SU-DHL-6 (cell line): Measurements from ENCODE around the gene EFTUD2.

ENCODE experiments used
- H2AFZ ChIP-seq: fragments of 200-600 bp; sonication (generic); 2 replicates; pipeline ENCODE4 v1.6.1; 2014; ENCODE audit warnings: low read depth, mild to moderate bottlenecking, moderate library complexity, mixed read lengths, antibody characterized with exemption, low read length; ENCODE audit not compliant: severe bottlenecking
- H3F3A ChIP-seq: fragments of 200-600 bp; shearing (Covaris generic); 2 replicates; pipeline ENCODE4 v1.6.0; 2016; ENCODE audit warnings: antibody characterized with exemption, mild to moderate bottlenecking; ENCODE audit not compliant: insufficient read depth
- H3K27ac ChIP-seq: fragments of 200-600 bp; sonication (generic); 2 replicates; pipeline ENCODE4 v1.5.1; 2016; ENCODE audit warnings: low read depth, mild to moderate bottlenecking, low read length, moderate library complexity, mixed read lengths
- H3K27me3 ChIP-seq: fragments of 200-600 bp; sonication (generic), shearing (Covaris generic); 2 replicates; pipeline ENCODE4 v1.6.0; 2014; ENCODE audit warnings: mild to moderate bottlenecking, low read length
- H3K36me3 ChIP-seq: fragments of 200-600 bp; sonication (generic); 2 replicates; pipeline ENCODE4 v1.6.1; 2014; ENCODE audit warnings: mild to moderate bottlenecking, low read length, mixed read lengths
- H3K4me2 ChIP-seq: fragments of 300-600, 200-600 bp; shearing (Covaris generic), sonication (generic); 2 replicates; pipeline ENCODE4 v1.6.0; 2014; ENCODE audit warnings: low read length, low read depth, mild to moderate bottlenecking; ENCODE audit not compliant: poor library complexity, severe bottlenecking
- H3K4me3 ChIP-seq: fragments of 200-600 bp; sonication (generic); 2 replicates; pipeline ENCODE4 v1.5.1; 2014; ENCODE audit warnings: antibody characterized with exemption, low read length, mild to moderate bottlenecking, mixed read lengths; ENCODE audit not compliant: insufficient read depth, poor library complexity, severe bottlenecking
- H3K79me2 ChIP-seq: fragments of 200-600 bp; sonication (generic); 2 replicates; pipeline ENCODE4 v1.6.1; 2014; ENCODE audit warnings: mild to moderate bottlenecking, low read length, moderate library complexity; ENCODE audit not compliant: insufficient read depth
- H3K9ac ChIP-seq: fragments of 200-600 bp; sonication (generic); 2 replicates; pipeline ENCODE4 v1.7.0; 2014; ENCODE audit warnings: mild to moderate bottlenecking, low read length
- H3K9me2 ChIP-seq: fragments of 200-600 bp; sonication (generic); replicated peaks from 2 replicates; pipeline ENCODE4 v1.6.1; 2014; ENCODE audit warnings: low read length; ENCODE audit not compliant: insufficient read depth
- H3K9me3 ChIP-seq: fragments of 200-600 bp; sonication (generic); 2 replicates; pipeline ENCODE4 v1.6.1; 2014; ENCODE audit warnings: low read length, mixed read lengths; ENCODE audit not compliant: insufficient read depth
- H4K20me1 ChIP-seq: fragments of 200-600 bp; sonication (generic); 2 replicates; pipeline ENCODE4 v1.6.1; 2014; ENCODE audit warnings: low read depth, mild to moderate bottlenecking, antibody characterized with exemption, low read length, moderate library complexity, mixed read lengths
- EZH2phosphoT487 ChIP-seq: fragments of 200-600 bp; sonication (generic), shearing (Covaris generic); conservative IDR thresholded peaks from 2 replicates; pipeline ENCODE4 v1.6.1; 2018; ENCODE audit warnings: mild to moderate bottlenecking, antibody characterized with exemption, low read length, moderate library complexity, mixed read lengths
- TF ChIP-seq, protein P1 (sequence below): fragments of 200-600 bp; sonication (generic); IDR thresholded peaks from one replicate; pipeline ENCODE4 v1.5.1; 2017; ENCODE audit warnings: antibody characterized with exemption, mild to moderate bottlenecking, low read length, moderate library complexity; ENCODE audit not compliant: insufficient read depth, poor library complexity, severe bottlenecking

Gene EFTUD2

DNA sequence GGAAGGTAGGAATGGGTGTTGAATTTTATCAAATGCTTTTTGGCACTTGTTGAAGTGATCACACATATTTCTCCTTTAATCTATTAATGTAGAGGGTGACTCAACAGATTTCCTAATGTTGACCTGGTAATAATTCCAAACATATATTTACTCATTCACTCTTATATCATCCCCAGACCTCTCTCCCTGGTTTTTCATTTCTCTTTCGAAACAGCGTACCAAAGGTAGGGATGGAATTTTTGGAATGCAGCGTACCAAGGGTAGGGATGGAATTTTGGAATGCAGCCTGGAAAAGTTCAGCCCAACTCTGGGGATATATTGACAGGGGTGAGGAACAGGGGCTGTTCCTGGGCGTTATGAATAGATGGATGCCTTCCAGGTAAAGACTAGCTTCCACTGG lies 41.1 kb upstream of the EFTUD2 start:
- Histone ChIP-seq H3F3A (0 out of 2 replicates have a peak, but pooled peaks cover 4% of the 10 kb centered on the region), H3K36me3 (peaks cover 40% of the 10 kb centered on the region)

GRCh38 chr17:44935116-44935515 lies 35.9 kb upstream of the EFTUD2 start:
- no peak overlapping the region for H3K9ac ChIP-seq
- H3K27ac ChIP-seq = no peak overlapping the region

More for the DNA sequence above, 41.1 kb upstream of the EFTUD2 start:
- Histone ChIP-seq H2AFZ (no peak overlapping the region), H4K20me1 (peaks cover 10% of the 10 kb centered on the region), H3K9me3 (no peaks in the 10 kb centered on the region), H3K27ac (no peak overlapping the region), H3K27me3 (no peaks in the 10 kb centered on the region), H3K9me2 (no peaks in the 10 kb centered on the region), H3K4me2 (no peak overlapping the region), H3K4me3 (no peak overlapping the region), H3K79me2 (peaks cover 91% of the 10 kb centered on the region), H3K9ac (no peak overlapping the region)
- TF ChIP-seq, protein P1, sequence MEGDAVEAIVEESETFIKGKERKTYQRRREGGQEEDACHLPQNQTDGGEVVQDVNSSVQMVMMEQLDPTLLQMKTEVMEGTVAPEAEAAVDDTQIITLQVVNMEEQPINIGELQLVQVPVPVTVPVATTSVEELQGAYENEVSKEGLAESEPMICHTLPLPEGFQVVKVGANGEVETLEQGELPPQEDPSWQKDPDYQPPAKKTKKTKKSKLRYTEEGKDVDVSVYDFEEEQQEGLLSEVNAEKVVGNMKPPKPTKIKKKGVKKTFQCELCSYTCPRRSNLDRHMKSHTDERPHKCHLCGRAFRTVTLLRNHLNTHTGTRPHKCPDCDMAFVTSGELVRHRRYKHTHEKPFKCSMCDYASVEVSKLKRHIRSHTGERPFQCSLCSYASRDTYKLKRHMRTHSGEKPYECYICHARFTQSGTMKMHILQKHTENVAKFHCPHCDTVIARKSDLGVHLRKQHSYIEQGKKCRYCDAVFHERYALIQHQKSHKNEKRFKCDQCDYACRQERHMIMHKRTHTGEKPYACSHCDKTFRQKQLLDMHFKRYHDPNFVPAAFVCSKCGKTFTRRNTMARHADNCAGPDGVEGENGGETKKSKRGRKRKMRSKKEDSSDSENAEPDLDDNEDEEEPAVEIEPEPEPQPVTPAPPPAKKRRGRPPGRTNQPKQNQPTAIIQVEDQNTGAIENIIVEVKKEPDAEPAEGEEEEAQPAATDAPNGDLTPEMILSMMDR = no peak
- no peak for TF ChIP-seq EZH2phosphoT487

DNA sequence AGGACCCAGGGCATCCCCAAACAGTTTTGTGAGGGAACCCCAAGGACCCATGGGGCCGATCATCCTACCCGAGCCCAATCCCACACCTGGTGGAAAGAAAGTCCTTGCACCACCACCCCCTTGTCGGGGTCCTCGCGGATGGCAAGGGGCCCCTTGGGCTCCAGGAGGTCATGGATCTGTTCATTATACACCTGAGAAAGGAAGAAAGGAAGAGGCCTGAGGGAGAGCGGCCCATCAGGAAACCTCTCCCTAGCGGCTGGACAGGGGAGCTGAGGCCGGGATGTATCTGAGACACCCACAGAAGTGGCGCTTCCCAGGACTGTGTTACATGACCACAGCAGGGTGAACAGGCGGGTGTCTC lies 35.5 kb upstream of the EFTUD2 start:
- 0 out of 2 replicates have a peak, but pooled peaks cover 8% of the 10 kb centered on the region for H3F3A ChIP-seq
- no peaks in the 10 kb centered on the region for H3K27me3 ChIP-seq
- H4K20me1 ChIP-seq = peaks cover 6% of the 10 kb centered on the region
- H3K4me3 ChIP-seq = no peak overlapping the region
- H3K9me2 ChIP-seq = no peaks in the 10 kb centered on the region
- H3K27ac ChIP-seq = no peak overlapping the region
- no peak overlapping the region for H2AFZ ChIP-seq
- H3K9ac ChIP-seq = no peak overlapping the region
- H3K79me2 ChIP-seq = peaks cover 36% of the 10 kb centered on the region
- H3K9me3 ChIP-seq = no peaks in the 10 kb centered on the region
- no peak overlapping the region for H3K4me2 ChIP-seq
- H3K36me3 ChIP-seq = peaks cover 26% of the 10 kb centered on the region
- TF ChIP-seq, protein P1 = no peak
- TF ChIP-seq EZH2phosphoT487 = no peak

More at GRCh38 chr17:44935116-44935515, 35.9 kb upstream of the EFTUD2 start:
- TF ChIP-seq, protein P1 = no peak
- no peak for TF ChIP-seq EZH2phosphoT487
- Histone ChIP-seq H4K20me1 (peaks cover 6% of the 10 kb centered on the region), H3K36me3 (peaks cover 25% of the 10 kb centered on the region), H3K4me2 (no peak overlapping the region), H3F3A (0 out of 2 replicates have a peak, but pooled peaks cover 4% of the 10 kb centered on the region), H2AFZ (no peak overlapping the region), H3K79me2 (peaks cover 39% of the 10 kb centered on the region), H3K9me3 (no peaks in the 10 kb centered on the region), H3K27me3 (no peaks in the 10 kb centered on the region), H3K9me2 (no peaks in the 10 kb centered on the region), H3K4me3 (no peak overlapping the region)
